NCI-H2081 (cell line): ENCODE data around the gene AADAC.
"Not testable (repeated sequence)": the region's sequence is repeated elsewhere in the genome, so short reads cannot be mapped to it uniquely, and the experiment has no call there.

Source experiments
- DNase-seq, 2 experiments: peaks; one replicate each; lab custom pipeline; 2025; lab: John Stamatoyannopoulos, UW

AADAC gene, protein sequence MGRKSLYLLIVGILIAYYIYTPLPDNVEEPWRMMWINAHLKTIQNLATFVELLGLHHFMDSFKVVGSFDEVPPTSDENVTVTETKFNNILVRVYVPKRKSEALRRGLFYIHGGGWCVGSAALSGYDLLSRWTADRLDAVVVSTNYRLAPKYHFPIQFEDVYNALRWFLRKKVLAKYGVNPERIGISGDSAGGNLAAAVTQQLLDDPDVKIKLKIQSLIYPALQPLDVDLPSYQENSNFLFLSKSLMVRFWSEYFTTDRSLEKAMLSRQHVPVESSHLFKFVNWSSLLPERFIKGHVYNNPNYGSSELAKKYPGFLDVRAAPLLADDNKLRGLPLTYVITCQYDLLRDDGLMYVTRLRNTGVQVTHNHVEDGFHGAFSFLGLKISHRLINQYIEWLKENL

DNA sequence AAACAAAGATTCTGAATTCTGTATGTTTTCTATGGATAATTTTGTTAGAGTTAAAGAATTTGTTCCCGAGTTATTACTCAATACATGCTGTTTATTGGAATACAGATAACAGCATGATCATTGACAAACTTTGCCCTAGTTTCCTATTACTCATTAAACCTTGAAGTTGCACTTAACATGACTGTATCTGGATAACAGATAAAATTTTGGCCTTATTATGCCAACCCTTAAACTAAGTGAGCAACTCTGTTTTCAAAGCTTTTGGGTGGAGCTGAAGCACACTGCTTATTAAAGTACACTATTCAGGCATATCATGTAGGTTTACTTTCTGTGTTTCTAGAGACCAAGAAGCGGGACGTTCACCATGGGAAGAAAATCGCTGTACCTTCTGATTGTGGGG, at the start of gene AADAC:
Gene AADAC (plus strand): TSS at position 318 of the 400 bp plus-strand sequence. CDS start 47 bp downstream, at position 365.
- DNase-seq: no peak

DNA sequence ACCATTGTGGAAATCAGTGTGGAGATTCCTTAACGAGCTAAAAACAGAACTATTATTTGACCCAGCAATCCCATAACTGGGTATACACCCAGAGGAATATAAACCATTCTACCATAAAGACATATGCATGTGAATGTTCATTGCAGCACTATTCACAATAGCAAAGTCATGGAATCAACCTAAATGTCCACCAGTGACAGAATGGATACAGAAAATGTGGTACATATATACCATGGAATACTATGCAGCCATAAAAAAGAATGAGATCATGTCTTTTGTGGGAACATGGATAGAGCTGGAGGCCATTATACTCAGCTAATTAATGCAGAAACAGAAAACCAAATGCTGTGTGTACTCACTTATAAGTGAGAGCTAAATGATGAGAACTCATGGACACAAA, 49.2 kb upstream of the AADAC start:
- DNase-seq: not testable (repeated sequence)

DNA sequence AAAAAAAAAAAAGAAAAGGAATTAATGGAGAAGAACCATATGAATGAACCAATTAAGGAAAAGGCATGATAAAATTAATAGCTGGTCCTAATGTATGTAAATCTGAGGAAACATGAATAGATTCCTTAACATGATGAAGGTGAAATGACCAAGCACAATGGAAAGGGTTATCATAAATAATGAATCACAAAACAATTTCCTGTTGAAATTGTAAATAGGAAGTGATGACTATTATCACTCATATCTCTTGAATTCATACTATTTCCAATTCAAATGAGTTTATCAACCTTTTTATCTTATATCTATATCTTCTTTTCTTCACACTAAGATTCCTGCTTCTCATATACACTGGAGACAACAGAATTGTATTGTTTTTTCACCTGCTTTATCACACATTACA, 48.2 kb upstream of the AADAC start:
- DNase-seq: no peak

DNA sequence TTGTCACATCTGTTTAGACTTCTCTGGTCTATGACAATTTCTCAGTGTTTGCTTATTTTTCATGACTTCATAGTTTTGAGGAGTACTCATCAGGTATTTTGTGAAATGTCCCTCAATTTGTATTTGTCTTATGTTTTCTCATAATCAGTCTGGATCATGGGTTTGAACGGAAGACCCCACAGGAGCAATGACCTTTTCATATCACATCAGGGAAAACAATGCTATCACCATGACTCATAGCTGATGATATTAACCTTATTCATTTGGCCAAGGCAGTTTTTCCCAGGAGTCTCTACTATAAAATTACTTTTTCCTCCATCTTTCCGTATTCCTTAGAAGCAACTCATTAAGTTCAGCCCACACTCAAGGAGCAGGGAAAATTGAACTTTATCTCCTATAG, 47.5 kb upstream of the AADAC start:
- no peak for DNase-seq

DNA sequence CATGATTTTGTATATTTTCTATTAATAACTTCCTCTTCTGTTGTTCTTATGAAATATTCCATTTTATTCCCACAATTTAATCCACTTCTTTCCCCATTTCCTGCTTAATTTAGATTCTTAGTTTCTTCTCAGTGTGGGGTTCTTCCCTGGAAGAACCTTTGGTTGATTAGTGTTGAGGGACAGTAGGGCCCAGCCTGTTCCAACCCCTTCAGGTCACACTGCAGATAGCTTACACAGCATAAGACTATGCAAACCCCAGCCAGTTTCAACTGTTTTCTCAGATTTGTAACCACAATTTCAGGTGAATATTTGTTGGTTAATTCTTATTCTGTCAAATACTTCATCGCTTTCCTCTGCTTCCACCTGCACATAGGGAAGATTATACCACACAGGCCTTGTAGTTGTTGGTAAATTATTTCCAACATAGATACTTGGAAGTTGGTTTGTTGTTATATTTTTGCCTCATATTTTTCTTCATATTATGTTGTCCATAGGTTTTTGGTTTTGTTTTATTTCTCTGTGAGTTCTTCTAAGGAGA, 45.5 kb upstream of the AADAC start:
- no peak for DNase-seq

DNA sequence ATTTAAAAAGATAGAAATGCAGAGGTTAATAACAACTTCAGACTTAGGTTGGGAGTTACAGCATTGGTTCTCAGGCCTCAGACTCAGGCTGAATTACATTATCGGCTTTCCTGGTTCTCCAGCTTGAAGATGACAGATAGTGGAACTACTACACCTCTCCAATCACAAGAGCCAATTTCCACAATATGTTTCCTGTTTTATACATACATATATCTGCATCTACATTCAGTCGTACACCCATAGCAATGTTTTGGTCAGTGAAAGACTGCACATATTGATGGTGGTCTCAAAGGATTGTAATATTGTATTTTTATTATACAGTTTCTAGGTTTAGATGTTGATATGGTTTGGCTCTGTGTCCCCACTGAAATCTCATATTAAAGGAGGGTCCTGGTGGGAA, 44.7 kb upstream of the AADAC start:
- no peak for DNase-seq

DNA sequence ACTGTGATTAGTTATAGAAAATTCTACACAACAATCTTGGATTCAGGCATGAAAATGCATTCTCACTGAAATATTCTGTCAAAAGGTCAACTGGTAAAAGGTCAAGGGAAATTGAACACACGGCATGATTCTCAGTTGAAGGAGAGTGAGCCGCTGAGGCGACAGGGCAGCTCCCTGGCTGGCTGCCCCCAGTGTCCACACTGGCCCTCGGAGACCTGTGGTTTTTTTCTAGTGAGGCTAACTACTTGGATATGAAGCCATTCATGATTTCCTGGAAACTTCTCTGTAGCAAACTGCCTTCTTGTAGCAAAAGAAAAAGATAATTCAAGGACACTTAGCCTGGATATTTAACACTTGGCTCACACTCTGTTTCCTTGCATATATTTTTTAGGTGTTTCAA, 43.0 kb upstream of the AADAC start:
- DNase-seq: peak in 1 of 2 experiments; percentile 21

DNA sequence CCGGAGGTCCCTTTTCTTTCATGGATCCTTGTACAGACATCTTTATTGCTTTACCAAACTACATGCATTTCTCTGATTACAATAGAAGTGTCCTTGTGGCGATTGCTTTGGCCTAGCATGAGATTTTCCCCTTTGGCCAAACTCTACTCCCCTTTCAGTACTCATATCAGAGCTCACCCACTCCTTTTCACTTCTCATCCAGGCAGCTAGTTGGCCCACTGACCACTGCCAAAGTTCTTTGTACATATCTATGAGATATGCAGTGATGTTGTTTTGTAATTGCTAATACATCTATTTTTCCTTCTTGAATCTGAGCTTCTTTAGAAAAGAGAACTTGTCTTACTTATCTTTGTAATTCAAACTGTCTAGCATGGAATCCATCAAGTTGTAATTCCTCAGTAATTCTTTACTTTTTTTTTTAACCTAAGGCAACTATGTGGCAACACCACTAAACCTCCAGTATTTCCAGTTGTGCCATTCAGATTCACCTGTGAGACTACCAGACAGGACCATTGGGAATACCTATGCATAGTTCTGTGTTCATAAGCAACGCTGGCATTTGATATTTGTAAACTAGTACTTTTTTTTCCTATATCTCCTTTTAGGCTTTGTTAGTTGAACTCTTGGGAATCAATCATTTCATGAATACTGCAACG, 41.0 kb upstream of the AADAC start:
- DNase-seq: no peak

DNA sequence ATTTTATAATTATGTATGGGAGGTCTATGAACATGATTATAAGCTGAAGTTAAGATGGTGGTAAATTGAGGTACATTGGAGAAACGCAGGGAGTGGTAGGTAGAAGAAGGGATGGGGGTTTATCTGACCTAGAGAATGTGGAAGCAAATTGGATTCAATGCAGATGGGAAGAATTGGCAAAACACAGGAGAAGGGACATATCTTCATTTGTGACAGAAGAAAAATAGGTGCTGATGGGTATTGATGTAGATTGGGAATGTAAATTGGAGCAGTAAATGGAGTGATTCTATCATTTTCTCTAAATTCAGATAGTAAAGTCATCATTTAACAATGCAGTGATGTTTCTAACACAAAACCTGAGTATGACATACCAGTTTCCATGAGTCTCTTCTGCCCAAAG, 39.7 kb upstream of the AADAC start:
- DNase-seq: no peak

DNA sequence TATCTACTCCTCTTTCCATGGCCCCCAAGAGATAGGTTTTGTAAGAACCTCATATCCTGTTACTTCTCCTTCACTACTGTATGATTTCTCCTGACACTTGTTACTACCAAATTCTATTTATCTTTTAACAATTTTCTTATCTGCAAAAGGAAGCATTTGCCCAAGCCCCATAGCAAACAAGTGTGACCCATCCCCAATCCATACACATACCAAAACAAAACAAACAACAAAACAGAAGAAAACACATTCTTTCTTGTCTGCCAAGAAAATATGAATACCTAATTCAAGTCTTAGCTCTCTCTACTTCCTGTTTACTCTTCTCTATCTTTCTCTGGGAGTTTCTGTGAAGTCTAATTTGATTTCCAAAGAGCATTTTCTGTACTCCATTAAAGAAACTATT, 39.0 kb upstream of the AADAC start:
- DNase-seq: no peak

DNA sequence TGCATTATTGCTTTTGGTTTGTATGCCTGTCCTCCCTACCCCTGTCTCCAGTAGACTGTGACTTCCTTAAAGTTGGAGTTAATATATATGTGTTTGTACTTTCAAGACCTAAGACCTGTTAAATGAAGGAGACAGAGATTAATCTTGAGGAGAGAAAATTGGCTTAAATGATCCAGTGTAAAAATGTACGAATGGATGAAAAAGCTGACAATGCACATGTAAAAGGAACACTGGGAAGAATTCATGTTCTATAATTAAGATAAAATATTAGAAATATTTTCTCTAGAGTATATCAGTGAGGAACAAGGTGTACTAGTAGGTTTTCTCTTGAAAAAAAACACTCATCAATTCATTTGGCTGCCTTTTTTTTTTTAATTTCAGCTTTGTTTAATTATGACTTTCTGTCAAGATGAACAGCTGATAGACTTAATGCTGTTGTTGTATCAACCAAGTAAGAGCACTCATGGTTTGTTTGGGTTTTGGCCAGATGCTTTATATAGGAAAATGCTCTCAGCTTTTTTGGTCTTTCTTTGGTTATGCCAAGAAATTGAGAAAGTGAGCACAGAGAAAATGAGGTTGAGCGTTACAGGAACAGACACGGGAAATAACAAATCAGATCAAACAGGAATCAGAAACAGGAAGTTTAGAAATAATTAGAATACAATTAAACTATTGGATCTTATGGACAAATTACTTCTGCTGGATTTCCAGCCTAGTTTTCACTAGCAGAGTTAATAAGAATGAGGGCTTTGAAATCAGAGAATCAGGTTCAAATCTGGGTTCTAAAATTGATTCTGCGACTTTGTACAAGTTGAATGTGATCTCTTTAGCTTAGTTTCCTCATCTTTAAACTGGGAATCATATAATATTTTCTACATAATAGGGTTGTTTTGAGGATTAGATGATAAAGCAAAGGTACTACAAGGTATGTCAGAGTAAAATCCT, 38.3 kb upstream of the AADAC start:
- DNase-seq: no peak

DNA sequence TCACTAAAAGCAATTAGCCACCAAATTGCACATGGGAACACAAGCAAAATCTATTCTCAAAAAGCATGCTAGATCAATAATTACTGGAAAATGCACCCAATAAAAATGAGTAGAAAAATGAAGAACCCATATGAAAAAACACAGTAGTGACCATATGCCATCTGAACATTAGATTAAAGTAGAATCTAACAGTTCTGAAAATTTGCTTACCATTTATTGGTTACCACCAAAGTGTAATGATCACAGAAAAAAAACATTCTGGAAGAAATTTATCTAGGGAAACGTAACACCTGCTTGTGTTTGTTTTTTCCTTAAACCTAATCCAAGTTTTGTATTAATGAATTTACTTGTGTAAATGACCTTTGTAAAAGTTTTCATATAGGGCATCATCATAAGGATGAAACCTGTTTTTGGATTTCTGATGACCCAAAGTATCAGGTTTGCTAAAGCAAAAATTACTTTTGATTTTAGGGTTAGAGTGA, 37.6 kb upstream of the AADAC start:
- DNase-seq: no peak

DNA sequence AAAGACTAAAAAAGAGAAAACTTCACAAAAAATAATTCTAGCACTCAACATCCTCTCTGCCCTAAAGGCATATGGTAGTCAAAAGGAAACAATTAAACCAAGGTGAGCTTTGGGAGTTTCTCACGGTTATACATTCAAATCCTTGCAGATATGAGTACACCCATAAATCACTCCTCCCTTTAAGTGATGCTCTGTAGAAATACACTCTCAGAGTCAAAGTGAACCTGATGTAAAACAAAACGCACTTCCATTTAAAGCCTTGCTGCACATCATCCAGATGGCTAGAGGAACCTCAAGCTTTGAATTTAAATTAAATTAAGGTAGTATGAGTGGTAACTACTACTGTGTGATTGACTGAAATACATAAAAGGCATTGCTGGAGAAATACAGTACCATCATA, 36.0 kb upstream of the AADAC start:
- DNase-seq: peak in 1 of 2 experiments; percentile 41

DNA sequence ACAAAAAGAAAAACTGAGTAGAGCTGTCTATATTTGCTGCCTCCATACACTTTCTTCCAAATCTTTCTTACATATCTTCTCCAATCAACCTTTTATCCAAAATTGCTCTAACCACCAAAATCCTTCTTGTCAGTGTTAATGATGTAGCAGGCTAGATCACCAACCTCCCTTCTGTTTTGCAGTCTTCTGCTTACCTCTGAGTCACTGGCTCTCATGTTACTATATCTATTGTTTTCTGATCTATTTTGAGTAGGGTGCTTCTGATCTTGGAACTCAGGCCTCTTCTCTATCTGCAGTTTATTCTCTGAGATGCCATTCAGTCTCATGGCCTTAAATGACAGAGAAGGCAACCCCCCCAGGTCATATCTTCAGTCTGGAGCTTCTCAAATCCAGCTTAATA, 26.3 kb upstream of the AADAC start:
- no peak for DNase-seq

DNA sequence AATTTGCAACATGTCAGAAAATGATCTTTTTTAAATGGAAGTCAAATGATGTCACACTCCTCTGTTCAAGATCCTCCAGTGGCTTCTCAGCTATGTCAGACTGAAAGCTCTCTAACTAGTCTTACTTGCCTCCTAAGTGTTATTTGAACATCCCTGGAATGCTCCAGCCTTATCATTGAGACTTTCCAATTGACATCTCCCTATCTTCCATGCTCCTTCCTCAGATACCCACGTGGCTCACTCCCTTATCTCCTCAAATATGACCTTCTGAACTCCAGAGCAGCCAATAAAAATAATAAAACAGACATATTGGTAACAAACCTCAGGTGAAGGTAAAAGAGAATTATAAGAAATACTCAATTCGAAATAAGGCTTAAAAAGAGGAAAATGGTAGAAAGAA, 25.5 kb upstream of the AADAC start:
- no peak for DNase-seq

DNA sequence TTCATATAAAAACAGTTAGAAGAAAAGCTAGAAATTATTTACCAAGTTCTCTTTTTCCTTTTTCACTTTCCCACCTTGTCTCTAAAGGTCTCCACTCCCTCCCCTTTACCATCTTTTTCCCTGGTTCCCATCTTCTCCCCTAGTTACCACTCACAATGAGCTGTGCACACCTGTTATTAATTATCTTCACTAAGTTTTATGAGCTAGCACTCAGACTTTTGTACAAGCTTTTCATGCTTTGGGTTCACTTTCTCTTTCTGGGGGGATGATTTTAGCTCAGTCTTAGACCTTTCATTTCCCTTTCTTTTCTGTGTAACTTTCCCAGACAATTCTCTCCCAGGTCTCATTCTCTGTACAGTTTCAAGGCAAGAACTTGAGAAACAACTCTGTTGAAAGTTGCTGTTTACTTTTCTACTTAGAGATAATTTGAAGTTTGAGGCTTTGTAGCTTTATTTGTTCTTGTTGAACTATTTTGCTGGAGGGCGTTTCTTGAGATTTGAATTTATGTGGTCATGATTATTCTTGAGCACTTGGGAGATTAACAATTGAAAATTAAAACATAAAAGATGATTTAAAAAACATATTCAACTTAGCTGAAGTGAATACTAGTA, 24.0 kb upstream of the AADAC start:
- no peak for DNase-seq

DNA sequence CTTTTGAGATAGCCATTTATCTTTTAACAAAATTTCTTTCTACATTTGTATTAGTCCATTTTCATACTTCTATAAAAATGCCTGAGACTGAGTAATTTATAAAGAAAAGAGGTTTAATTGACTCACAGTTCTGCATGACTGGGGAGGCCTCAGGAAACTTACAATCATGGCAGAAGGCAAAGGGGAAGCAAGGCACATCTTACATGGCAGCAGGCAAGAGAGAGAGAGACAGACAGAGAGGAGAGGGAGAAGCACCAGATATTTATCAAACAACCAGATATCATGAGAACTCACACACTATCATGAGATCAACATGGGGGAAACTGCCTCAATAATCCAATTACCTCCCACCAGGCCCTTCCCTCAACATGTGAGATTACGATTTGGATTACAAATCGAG, 23.2 kb upstream of the AADAC start:
- not testable (repeated sequence) for DNase-seq

DNA sequence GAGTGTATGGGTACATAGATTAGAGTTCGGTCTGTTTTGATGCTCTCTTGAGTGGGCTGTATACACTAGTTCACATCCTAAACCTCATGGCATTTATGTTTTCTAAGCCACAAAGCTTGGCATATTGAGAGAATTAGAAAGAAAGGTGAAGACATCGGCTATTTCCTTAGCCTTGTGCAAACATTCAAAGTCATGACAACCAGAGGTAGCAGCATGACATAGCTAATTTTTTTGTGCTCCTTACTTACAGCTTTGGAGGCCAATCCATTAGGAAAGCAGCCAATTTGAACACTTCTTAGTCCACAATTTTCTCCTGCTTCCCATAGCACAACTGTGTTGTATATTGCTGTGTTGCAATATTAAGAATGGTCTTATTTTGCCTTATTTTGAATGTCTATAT, 21.5 kb upstream of the AADAC start:
- no peak for DNase-seq

DNA sequence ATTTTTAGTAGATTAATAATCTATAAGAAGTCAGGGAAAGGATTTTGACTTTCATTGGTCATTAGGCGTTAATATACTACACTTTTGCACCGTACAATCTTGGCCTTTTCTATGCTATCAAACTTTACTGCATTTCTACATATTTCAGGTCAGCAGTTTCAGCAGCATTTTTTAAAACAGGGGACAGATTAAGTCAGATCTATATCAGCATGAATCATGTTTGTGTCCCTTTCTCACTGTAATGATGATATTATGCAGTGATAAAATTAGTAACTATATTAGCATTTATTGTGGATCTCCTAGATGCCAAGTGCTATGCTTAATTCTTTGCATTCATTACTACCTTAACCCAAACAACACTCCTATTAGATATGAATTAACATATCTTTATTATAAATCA, 20.3 kb upstream of the AADAC start:
- no peak for DNase-seq

DNA sequence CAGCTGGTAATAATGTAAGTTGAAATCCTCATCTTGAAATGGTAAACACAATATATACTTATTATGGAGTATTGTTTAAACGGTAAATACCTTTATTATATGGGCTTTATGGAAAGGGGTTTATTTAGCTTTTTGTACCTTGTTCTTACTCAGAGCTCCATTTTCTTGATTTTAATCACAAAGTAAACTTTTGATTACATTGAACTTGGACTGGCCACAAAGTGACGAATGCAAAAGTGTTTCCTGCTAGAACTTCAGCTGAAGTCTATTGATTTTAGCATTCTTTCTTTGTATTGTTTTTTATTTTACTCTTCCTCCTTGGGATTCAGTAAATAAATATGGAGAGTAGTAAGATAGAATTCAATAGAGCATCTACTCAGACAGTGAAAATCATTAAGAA, 19.8 kb upstream of the AADAC start:
- no peak for DNase-seq

DNA sequence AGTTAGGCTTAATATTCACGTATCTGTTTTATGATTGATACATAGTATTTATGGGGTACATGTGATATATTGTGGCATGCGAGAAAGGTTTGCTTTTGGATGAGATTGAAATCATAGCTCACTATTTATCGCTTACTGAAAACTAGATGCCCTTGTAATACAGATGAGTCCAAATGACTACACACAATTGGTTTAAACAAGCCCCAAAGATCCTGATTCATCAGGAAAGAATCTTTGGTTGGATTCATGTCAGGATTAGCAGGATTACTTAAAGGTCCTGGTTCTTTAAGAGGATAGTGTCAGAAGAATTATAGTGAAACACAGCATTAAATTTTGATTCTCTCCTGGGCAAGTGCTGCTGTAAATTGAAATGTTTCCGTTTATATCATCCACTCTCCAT, 18.6 kb upstream of the AADAC start:
- DNase-seq: no peak
